NB4 (cell line): Measurements from ENCODE around the gene DPYD.

Source experiments
- MYC ChIP-seq: IDR thresholded peaks from 2 replicates; pipeline ENCODE4 v1.6.1; 2011; ENCODE audit warnings: low read depth, low read length
- POLR2A ChIP-seq: IDR thresholded peaks from 2 replicates; pipeline ENCODE4 v1.6.1; 2011; ENCODE audit warnings: mild to moderate bottlenecking; ENCODE audit not compliant: insufficient read length; ENCODE audit errors: extremely low read depth
- TF ChIP-seq, protein P1 (sequence below): IDR thresholded peaks from one replicate; pipeline ENCODE4 v1.5.1; 2012; ENCODE audit warnings: low read depth, low read length
- TF ChIP-seq, protein P2 (sequence below): IDR thresholded peaks from 2 replicates; pipeline ENCODE4 v1.6.1; 2011; ENCODE audit warnings: low read depth, low read length

DNA sequence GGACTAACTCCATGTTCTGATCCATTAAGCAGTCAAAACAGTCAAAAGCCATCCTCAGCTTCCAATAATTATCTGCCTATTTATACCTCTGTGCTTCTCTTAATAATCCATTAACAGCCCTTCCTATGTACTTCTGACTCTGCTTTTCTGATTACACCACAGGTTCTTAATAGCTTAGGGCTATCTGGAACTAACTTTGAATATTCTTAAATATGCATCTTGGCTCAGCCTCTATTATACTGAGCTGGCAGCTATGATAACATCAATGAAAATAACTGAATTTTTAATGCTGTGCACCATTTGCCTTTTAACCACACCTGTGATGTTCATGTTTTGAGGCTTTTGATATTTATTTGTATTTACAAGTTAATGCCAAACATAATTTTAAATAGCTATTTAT is 175.9 kb downstream of the DPYD start:
- TF ChIP-seq, protein P1, sequence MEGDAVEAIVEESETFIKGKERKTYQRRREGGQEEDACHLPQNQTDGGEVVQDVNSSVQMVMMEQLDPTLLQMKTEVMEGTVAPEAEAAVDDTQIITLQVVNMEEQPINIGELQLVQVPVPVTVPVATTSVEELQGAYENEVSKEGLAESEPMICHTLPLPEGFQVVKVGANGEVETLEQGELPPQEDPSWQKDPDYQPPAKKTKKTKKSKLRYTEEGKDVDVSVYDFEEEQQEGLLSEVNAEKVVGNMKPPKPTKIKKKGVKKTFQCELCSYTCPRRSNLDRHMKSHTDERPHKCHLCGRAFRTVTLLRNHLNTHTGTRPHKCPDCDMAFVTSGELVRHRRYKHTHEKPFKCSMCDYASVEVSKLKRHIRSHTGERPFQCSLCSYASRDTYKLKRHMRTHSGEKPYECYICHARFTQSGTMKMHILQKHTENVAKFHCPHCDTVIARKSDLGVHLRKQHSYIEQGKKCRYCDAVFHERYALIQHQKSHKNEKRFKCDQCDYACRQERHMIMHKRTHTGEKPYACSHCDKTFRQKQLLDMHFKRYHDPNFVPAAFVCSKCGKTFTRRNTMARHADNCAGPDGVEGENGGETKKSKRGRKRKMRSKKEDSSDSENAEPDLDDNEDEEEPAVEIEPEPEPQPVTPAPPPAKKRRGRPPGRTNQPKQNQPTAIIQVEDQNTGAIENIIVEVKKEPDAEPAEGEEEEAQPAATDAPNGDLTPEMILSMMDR = no peak
- TF ChIP-seq, protein P2, sequence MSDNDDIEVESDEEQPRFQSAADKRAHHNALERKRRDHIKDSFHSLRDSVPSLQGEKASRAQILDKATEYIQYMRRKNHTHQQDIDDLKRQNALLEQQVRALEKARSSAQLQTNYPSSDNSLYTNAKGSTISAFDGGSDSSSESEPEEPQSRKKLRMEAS = no peak
- TF ChIP-seq POLR2A = no peak
- TF ChIP-seq MYC = no peak
